GM21447 (cell line): Measurements from ENCODE around the gene SLC19A1.

ENCODE experiments used
- ATAC-seq: cut with Tn5 transposase; IDR thresholded peaks from one replicate; pipeline ENCODE4 v1.9.1; 2021; ENCODE audit not compliant: unreplicated experiment

Gene SLC19A1

DNA sequence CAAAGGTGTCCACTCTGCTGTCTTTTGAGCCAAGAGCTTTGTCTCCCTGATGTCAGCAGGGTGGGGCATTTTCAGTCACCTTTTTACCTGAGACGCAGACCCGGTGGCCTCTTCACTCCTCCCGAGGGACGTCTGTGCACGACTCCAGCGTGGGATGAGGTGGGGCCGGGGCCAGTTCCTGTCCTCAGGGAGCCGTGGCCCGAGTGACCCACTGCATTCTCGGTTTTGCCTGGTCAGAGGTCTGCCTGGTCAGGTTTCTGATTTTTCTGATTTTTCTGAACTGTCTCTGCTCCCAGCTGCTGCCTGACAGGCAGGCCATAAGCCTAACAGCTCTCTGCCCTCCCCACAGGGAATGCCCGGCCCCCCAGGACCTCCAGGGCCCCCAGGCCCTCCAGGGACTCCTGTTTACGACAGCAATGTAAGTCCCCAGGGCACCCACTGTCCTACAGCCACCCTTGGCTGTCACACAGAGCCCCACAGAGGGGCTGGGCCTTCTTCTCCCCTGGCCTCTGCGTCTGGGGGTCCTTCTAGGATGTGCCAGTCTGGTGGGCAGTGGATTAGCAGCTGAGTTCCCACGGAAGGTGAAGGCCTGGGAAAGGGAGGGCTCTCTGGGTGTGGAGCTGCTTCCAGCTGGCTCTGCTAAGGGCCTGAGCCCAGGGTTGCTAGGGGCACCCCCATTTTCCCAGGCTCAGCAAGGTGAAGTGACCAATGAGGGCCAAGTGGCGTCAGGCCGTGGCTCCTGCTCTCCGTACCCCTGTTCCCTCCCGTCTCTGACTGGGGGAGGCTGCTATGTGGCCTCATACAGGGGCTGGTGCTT lies 45.9 kb downstream of the SLC19A1 start:
- no peak for ATAC-seq

DNA sequence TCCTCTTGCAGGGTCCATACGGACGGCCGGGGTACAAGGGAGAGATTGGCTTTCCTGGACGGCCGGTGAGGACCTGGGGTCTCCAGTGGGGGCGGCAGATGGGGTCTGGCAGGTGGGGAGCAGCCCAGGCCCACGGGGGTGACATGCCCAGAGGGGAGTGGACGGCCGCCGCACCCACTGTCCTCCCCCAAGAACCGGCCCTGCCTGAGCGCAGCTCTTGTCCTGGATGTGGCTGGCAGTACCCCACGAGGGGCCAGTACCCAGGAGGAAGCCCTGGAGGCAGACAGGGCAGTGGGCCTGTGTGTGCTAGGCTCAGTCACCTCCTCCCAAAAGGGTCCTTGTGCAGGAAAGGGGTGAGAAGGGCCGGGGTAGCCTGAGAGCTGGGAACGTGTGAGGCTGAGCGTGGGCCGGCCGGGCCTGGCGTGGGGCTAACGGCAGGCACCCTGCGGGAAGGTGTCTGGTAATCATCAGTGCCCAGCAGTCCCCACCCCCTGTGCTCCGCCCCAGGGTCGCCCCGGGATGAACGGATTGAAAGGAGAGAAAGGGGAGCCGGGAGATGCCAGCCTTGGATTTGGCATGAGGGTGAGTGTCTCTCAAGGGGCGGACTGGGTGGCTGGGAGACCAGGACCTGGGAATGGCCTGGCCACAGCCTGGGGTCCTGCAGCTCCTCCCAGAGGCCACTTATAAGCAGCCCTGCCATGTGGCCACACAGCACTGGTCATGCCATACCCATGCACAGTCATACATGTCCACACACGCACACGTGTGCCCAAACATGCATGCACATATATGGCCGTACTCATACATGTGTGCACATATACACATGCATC lies 47.2 kb downstream of the SLC19A1 start:
- ATAC-seq, result no peak

DNA sequence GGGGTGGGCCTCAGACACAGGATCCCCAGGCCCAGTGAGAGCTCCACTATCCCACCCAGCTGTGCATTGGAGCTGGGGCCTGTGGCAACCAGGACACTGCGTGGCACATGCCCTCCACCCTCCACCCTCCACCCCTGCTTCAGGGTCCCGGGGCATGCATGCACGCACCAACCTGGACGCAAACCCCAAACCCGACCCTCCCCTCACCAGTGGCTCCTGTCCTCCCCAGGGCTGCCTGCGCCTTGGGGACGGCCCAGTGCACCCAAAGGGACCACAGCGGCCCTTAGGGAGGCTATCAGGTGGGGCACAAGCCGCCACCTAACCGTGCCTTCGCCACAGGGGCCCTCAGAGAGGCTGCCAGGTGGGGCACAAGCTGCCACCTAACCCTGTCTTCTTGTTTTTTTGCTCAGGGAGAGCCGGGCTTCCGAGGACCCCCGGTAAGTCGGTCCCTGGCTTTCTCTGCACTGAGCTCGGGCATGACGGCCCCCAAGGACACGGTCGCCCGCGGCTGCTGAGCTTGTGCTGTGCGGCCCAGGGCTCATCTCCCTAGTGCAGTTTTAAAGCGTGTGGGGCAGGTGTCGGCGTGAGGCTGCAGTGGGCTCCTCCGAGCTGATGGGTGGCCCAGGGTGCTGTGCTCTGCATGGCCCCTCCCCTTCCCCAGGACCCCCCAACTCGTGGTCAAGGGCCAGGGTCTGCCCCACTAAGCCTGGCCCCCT lies 47.9 kb downstream of the SLC19A1 start:
- ATAC-seq, result no peak

DNA sequence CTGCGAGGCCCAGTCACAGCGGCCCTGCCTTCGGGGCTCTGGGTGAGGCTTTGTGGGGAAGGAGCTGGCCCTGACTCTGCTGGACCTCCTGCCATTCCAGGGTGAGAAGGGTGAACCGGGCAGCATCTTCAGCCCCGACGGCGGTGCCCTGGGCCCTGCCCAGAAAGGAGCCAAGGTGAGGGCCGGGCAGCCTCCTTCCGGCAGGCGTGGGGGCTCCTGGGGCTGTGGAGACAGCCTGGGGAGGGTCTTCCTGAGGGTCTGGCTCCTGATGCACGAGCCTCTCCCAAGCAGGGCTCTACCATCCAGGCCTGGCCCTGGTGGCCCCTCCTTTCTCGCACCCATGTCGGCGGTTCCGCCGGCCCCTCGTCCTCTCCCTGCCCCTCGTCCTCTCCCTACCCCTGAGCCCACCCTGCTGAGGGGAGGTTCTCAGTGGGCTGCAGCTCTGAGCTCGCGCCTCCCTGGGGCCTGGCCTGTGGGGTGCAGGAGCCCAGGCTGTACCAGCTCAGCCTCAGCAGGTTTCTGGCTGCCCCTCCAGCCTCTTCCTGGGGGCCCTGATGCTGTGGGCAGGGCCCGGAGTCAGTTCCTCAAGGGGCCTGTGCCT lies 48.7 kb downstream of the SLC19A1 start:
- ATAC-seq, result no peak

DNA sequence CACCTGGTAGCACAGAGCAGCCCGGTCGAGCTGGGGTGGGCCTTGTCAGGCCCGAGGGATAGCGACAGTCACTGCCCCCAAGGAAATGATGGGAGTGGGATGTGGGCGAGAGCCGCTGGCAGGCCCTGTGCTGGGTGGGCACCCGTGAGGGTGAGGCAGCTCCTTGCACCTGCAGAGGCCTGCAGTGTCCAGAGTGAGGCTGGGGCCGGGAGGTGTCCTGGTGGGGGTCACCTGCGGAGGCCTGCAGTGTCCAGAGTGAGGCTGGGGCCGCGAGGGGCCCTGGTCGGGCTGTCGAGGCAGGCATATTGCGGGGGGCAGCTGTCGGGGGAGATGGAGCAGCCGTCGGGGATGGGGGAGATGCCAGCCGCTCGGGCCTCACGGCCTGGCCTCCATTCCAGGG lies 49.5 kb downstream of the SLC19A1 start:
- no peak for ATAC-seq

DNA sequence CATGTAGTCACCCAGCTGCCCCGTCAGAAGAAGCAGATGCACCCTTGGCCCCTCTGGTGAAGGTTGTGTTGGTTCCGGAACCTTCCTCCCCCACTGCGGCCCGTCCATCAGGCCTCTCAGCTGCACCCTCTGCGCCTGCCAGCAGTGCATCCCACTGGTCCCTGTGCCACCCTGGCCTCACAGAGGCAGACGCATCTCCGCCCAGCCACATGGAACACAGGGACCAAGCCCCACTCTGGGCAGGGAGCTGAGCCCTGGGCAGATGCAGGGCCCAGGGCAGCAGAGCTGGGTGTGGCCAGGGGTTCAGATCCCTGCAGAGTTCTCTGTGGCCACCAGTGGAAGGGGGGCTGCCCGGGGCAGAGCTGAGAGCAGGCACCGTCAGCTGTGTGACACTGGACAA lies 50.6 kb downstream of the SLC19A1 start:
- ATAC-seq, result no peak

DNA sequence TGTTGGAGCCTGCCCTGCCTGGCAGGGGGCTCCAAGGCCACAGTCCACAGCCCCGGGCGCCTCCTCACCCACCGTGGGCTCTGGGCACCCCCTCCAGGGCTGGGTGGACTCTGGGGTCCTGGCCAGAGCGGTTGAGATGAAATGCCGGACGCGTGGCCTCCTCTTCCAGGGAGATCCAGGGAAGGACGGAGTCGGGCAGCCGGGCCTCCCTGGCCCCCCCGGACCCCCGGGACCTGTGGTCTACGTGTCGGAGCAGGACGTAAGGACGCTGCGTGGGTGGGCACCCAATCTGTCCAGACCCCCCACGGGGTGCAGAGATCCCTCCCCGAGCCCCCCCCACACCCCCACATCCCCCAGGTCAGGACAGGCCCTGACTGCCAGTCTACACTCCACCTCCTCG lies 51.2 kb downstream of the SLC19A1 start:
- no peak for ATAC-seq

DNA sequence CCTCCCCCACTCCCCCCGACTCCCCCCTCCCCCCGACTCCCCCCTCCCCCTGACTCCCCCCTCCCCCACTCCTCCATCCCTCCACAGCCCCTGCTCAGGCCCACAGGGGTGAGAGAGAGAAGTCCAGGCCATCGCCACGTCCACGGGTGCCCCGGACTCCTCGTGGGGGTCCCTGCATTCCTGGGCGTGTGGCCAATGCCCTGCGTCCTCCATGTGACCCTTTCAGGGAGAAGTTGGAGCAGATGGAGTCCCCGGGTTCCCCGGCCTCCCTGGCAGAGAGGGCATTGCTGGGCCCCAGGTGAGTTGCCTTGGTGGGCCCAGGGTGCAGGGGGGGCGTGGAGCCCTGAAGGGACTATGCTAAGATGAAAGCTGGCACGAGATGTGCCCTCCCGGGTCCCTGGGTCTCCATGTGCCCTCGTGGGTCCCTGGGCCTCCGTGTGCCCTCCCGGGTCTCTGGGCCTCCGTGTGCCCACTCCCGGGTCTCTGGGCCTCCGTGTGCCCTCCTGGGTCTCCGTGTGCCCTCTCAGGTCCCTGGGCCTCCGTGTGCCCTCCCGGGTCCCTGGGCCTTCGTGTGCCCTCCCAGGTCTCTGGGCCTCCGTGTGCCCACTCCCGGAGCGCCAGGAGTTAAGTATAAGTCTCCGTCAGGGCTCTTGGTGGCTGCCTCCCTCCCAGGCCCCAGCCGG lies 52.0 kb downstream of the SLC19A1 start:
- no peak for ATAC-seq

DNA sequence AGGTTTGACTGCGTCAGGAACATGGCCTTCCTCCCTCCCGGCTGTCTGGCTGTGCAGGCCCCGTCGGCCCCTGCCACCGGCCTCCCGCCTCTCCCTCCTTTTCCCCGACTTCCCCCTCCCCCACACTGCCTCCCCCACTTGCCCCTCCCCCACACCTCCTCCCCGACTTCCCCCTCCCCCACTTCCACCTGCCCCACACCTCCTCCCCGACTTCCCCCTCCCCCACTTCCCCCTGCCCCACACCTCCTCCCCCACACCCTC lies 52.6 kb downstream of the SLC19A1 start:
- no peak for ATAC-seq

DNA sequence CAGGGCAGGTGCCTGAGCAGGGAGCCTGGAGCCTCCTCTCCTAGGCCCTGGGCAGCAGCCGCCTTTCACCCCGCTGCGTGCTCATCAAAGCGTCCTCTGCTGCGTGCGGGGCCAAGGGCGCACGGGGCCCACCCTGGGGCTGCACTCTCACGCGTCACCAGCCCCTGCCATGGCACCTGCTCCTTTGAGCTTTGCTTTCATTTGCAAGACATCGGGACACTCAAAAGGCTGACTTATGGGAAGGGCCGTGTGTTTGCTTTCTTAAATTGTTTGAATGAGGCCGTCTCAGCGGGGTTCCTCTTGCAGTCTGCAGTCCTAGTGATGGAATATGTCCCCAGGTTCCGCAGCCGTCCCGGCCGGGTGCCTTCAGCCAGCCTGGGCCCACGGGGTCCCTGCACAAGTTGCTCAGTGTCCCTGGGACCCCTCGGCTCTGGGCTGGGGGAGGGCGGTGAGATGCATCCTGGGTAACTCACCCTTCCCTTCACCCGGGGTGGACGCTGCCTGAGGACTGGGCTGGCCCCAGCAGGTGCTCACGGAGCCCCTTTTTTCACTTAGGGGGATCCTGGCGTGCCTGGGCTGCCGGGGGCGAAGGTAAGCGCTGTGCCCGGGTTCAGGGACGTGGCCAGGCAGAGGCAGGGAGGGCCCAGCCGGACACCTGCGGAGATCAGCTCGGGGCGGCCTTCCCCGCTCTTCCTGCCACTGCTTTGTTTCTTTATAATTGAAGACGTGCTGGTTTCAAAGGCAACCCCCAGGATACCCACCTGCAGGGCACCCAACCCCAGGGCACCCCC lies 53.1 kb downstream of the SLC19A1 start:
- ATAC-seq, result no peak

DNA sequence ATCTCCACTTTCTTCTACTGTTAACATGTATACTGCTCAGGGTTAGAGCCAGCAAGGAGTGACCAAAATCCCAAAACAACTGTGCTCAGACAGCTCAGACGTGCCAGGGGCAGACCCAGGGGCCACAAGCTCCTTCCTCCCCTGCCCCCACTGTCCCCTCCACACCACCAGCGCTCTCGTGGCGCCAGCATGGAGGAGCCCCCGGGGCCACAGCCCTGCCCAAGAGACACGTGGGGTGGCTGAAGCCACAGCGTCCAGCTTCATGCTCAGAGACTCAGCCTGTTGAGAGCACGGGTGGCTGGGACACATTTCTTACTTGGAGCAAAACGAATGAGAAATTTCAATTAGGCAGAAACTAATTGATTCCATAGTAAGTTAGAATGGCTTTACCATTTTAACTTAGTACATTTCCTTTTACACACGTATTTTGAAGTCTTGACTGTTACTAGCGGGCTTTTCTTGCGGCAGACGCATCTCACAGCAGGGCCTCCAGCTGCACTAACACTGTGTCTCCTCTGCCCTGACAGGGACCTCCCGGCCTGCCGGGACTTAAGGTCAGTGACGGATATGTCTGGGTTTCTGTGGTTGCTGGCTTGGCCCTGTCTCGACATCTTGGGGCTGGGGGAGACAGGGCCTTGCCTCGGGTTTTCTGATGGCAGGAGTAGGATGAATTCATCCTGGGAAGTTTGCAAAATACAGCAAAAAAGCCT lies 54.2 kb downstream of the SLC19A1 start:
- no peak for ATAC-seq

DNA sequence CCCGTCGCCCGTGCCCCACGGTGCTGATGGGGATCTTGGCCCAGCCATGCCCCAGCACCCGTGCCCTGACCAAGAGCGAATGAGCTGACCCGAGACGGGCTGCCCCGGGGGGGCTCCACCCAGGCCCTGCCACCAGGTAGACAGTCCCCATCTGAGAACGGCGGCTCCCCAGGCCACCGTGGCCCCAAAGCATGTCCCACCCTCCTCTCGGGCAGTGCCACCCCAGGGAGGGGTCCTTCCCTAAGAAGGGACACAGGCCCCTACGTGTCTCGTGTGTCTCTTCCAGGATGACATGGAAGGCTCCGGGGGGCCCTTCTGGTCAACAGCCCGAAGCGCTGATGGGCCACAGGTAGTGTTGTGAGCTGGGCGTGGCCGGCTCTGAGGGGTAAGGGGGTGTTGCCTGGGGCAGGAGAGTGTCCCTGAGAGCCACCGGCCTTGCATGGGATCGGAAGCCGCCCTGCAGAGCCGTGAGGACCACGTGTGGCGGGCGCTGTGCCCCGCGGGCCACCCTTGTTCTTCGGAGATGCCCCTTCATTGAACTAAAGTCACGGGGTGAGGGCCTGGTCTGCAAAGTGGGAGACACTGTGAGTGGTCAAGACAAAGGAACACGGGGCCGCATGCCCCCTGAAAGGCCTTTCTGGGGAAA lies 55.0 kb downstream of the SLC19A1 start:
- ATAC-seq, result no peak

DNA sequence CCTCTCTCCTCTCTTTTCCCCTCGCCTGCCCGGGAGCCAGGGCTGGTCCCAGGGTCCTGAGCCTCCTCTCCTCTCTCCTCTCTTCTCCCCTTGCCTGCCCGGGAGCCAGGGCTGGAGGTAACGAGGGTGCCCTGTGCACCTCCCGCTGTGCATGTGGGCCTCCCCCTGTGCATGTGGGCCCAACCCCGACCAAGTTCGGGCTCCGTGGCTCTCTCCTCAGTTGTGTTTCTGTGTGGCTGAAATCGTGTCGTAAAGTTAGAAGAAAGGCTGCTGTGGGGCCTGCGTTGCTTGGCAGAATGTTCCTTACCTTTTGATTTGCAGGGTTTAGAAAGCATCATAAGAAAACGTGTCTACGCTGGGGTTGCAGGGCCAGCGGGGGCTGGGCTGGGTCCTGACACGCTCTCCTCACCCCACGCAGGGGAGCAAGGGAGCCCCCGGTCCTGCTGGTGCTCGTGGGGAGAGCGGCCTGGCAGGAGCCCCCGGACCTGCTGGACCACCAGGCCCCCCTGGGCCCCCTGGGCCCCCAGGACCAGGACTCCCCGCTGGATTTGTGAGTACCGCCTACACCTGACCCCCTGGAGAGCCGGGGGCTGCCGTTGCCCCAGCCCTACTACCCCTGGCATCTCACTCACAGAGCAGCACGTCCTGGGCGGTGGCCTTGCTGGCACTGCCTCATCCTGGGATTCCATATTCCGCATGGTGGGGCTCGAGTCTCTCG lies 55.6 kb downstream of the SLC19A1 start:
- no peak for ATAC-seq

DNA sequence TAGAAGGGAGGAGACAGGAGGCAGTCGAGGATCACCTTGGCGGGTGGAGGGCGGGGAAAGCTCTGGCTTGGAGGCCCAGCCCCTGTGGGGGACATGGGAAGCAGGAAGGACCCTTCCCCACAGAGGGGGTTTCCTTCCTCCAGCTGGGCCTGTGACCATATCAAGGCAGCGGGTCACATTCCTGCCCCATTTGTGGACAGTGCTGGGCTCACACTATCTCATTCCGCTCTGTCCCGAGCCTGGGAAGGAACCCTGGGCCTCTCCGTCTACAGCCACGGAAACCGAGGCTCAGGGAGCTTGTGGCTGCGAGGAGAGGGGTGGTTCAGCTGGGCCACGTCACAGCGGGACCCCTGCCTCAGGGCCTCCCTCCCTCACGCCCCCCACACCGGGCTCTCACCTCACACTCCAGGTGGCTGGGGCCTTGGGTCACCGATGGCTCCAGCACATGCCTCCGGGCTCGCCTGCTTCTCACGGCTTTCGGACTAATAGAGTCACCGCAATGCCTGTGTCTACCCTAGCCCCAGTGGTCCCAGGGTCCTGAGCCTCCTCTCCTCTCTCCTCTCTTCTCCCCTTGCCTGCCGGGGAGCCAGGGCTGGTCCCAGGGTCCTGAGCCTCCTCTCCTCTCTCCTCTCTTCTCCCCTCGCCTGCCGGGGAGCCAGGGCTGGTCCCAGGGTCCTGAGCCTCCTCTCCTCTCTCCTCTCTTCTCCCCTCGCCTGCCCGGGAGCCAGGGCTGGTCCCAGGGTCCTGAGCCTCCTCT lies 56.4 kb downstream of the SLC19A1 start:
- no peak for ATAC-seq

DNA sequence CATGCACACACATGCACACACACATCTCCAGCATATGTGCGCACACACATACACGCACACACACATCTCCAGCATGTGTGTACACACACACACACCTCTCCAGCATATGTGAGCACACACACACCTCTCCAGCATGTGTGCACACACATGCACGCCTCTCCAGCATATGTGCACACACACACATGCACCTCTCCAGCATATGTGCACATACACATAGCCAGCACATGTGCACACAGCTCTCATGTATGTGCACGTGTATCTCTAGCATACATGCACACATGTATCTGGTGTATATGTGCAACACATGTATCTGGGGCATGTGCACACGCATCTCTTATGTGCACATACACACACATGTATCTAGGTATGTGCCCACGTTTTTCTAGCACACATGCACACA lies 57.9 kb downstream of the SLC19A1 start:
- ATAC-seq, result no peak

DNA sequence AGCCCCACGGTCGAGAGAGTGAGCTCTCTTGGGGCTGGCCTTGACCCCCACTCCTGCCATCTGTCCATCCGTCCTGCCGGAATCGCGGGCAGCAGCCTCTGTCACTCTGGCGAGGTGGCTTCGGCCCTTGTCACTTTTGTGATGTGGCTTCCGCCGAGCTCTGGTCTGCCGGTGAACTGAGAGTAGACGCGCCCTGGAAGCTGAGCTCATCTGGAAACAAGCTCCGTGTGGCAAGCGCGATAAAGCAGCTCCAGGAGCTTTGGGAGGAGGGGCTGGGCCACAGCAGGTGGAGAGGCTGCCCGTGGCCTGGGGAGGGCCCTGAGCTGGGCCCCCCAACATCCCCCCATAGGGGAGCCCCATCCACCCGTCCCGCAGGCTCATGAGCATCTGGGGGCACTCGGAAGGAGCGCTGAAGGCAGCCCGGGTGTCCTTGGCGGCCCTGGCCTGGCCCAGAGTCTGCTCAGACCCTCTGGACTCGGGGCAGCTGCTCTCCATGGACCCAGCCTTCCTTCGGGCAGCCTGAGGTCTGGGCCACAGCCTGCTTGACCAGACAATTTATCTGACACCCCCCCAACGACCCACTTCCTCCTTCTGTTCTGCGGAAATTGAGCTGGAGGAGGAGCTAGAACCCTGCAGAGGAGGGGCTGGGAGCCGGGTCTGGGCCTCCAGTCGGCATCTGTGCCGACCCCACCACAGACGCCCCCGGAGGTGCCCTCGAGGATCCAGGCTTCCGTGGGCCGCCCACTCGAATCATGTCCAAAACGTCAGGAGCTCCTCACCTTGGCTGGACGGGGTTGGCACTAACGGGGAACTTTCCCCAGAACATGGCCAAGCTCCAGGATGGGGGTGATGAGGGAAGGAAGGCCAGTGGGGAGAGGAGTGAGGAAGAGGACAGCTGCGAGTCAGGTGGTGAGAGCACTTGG lies 59.1 kb downstream of the SLC19A1 start:
- ATAC-seq, result no peak
